ENCODE data around the gene NAALAD2. TPM values are rescaled to one million over a fixed set of nuclear protein-coding genes. Genes with fewer than 3 reads are reported as not detected.
A peak's percentile ranks its signal among the peaks of the same experiment; 100 is the strongest.
"Not testable (repeated sequence)": the region's sequence is repeated elsewhere in the genome, so short reads cannot be mapped to it uniquely, and the experiment has no call there.

The NAALAD2 gene
- polyA plus RNA-seq, 6 donors from 2014 or later: 0.08 to 0.12 (median 0.10) TPM; not detected in 3

DNA sequence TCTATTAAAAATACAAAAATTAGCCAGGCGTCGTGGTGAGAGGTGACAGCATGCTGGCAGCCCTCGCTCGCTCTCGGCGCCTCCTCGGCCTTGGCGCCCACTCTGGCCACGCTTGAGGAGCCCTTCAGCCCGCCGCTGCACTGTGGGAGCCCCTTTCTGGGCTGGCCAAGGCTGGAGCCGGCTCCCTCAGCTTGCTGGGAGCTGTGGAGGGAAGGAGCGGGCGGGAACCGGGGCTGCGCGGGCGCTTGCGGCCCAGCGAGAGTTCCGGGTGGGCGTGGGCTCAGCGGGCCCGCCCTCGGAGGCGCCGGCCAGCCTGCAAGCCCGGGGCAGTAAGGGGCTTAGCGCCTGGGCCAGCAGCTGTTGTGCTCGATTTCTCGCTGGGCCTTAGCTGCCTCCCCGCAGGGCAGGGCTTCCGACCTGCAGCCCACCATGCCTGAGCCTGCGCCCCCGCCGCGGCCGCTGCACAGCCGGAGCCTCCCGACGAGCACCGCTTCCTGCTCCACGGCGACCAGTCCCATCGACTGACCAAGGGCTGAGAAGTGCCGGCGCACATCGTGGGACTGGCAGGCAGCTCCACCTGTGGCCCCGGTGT lies 32.6 kb downstream of the NAALAD2 start:
- not testable (repeated sequence) for H3K36me3 Mint-ChIP-seq; H3K4me3 Mint-ChIP-seq; H3K4me1 Mint-ChIP-seq; DNase-seq; H3K27ac Mint-ChIP-seq; H3K9me3 Mint-ChIP-seq; ATAC-seq (ENCODE audit: low read depth in 2 of 2)
- peaks cover 4 to 16% (median 11%) of the 10 kb centered on the region in 3 donors for H3K27me3 Mint-ChIP-seq

DNA sequence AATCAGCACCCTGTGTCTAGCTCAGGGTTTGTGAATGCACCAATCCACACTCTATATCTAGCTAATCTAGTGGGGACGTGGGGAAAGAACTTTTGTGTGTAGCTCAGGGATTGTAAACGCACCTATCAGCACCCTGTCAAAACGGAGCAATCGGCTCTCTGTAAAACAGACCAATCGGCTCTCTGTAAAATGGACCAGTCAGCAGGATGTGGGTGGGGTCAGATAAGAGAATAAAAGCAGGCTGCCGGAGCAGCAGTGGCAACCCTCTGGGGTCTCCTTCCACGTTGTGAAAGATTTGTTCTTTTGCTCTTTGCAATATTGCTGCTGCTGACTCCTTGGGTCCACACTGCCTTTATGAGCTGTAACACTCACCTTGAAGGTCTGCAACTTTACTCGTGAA lies 33.2 kb downstream of the NAALAD2 start:
- H3K4me3 Mint-ChIP-seq; H3K9me3 Mint-ChIP-seq; ATAC-seq (ENCODE audit: low read depth in 2 of 2); H3K4me1 Mint-ChIP-seq; H3K27ac Mint-ChIP-seq; DNase-seq; H3K36me3 Mint-ChIP-seq: not testable (repeated sequence)
- H3K27me3 Mint-ChIP-seq: peaks cover 4 to 16% (median 11%) of the 10 kb centered on the region in 3 donors

- Mint-ChIP-seq H3K27me3 (peaks cover 4 to 16% (median 11%) of the 10 kb centered on the region in 3 donors), H3K9me3 (peaks cover 0 to 5% (median 2%) of the 10 kb centered on the region in 7 donors), H3K4me3 (no peak overlapping the region), H3K36me3 (no peaks in the 10 kb centered on the region), H3K4me1 (no peaks in the 10 kb centered on the region), H3K27ac (no peak overlapping the region)
- DNase-seq: no peak
- no peak for ATAC-seq (ENCODE audit: low read depth in 2 of 2)
Observed at GRCh38 chr11:90168571-90168970, 34.1 kb downstream of the NAALAD2 start.

DNA sequence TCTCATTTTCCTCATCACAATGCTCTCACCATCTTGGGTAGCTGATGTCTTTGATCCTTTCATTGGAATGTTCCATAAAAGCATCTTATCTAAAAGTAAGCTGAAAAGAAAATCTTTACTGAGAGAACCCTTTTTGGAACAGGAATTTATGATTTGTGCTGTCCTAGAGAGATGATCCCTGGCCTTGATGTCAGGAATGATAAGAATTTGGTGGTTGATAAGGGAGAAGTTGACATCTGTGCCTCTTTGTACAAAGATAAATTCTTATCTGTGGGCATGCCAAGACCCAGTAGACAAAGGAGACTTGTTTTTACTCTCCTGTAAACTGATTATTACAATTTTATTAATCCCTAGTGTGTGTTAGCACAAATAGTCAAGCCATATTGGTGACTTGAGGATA lies 36.9 kb downstream of the NAALAD2 start:
- ATAC-seq (ENCODE audit: low read depth in 2 of 2): no peak
- no peak overlapping the region for H3K4me3 Mint-ChIP-seq
- no peak for DNase-seq
- no peaks in the 10 kb centered on the region for H3K36me3 Mint-ChIP-seq
- no peaks in the 10 kb centered on the region for H3K4me1 Mint-ChIP-seq
- peaks cover 0 to 16% (median 11%) of the 10 kb centered on the region in 3 donors for H3K27me3 Mint-ChIP-seq
- H3K9me3 Mint-ChIP-seq: no peaks in the 10 kb centered on the region
- no peak overlapping the region for H3K27ac Mint-ChIP-seq

GRCh38 chr11:90176069-90176468 lies 41.6 kb downstream of the NAALAD2 start:
- H3K4me3 Mint-ChIP-seq: no peak overlapping the region
- H3K27me3 Mint-ChIP-seq: peaks cover 0 to 9% (median 8%) of the 10 kb centered on the region in 3 donors
- H3K4me1 Mint-ChIP-seq: no peaks in the 10 kb centered on the region
- H3K9me3 Mint-ChIP-seq: no peaks in the 10 kb centered on the region
- H3K27ac Mint-ChIP-seq: peak overlapping the region in 1 of 6 donors; percentile 24
- H3K36me3 Mint-ChIP-seq: no peaks in the 10 kb centered on the region
- ATAC-seq (ENCODE audit: low read depth in 2 of 2): no peak
- DNase-seq: no peak

DNA sequence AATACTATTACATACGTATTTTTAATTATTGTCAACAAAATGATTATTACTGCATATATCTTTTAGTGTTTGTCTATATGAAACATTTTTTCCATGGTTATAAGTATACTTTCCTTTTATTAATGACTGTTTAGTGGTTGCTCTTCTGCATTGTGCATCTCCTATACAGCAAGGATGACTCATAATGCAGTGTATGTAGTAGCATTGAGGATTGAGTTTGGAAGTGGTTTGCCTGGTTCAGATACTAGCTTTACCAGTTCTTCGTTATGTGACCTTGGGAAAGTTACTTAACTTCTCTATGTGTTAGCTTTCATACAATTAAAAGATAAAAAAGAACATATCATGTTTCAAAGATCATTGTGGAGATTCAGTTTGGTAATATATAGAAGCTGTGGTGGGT lies 44.3 kb downstream of the NAALAD2 start:
- ATAC-seq (ENCODE audit: low read depth in 2 of 2): no peak
- H3K9me3 Mint-ChIP-seq: no peaks in the 10 kb centered on the region
- no peaks in the 10 kb centered on the region for H3K27me3 Mint-ChIP-seq
- H3K4me3 Mint-ChIP-seq: no peak overlapping the region
- no peak overlapping the region for H3K27ac Mint-ChIP-seq
- H3K36me3 Mint-ChIP-seq: no peaks in the 10 kb centered on the region
- no peaks in the 10 kb centered on the region for H3K4me1 Mint-ChIP-seq
- no peak for DNase-seq

DNA sequence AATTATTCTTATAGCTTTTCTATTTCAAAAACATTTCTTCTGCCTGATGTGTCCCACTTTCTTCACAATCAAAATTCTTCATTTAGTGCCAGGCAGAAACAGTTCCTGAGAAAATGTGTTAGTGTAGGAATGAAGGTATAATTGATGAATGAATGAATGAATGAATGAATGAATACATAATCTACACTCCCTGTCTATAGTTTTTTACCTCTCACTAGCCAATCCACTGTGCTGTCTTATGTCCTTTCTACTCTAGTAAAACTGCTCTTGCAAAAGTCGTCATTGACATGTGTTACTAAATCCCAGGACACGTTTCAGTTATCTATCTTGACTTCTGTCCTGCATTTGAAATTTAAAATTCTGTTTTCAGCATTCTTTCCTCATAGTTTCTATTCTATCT lies 45.5 kb downstream of the NAALAD2 start:
- no peak overlapping the region for H3K4me3 Mint-ChIP-seq
- H3K27me3 Mint-ChIP-seq: no peaks in the 10 kb centered on the region
- H3K4me1 Mint-ChIP-seq: no peaks in the 10 kb centered on the region
- no peak overlapping the region for H3K27ac Mint-ChIP-seq
- H3K9me3 Mint-ChIP-seq: no peaks in the 10 kb centered on the region
- ATAC-seq (ENCODE audit: low read depth in 2 of 2) (no peak), DNase-seq (no peak)
- no peaks in the 10 kb centered on the region for H3K36me3 Mint-ChIP-seq

DNA sequence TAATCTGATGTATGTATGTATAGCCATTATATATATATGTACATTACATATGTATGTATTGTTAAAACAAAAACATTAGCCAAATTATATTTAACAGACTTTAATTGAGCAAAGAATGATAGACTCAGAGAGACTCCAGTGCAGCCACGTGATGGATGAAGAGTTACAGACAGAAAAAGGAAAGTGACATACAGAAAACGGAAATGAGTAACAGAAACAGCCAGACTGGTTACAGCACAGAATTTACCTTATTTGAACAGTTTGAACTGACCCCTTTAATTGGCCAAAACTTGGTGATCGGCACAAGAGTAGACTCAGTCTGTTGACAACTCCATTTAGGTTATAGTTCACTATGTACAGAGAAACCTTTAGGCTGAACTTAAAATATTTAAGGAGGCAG lies 53.4 kb downstream of the NAALAD2 start:
- H3K27me3 Mint-ChIP-seq: no peaks in the 10 kb centered on the region
- H3K4me1 Mint-ChIP-seq: no peaks in the 10 kb centered on the region
- no peak overlapping the region for H3K27ac Mint-ChIP-seq
- ATAC-seq (ENCODE audit: low read depth in 2 of 2) (no peak), DNase-seq (no peak)
- no peaks in the 10 kb centered on the region for H3K36me3 Mint-ChIP-seq
- H3K4me3 Mint-ChIP-seq: no peak overlapping the region
- H3K9me3 Mint-ChIP-seq: no peaks in the 10 kb centered on the region

- Mint-ChIP-seq H3K4me3 (no peak overlapping the region), H3K27me3 (no peaks in the 10 kb centered on the region), H3K36me3 (no peaks in the 10 kb centered on the region), H3K27ac (no peak overlapping the region), H3K9me3 (no peaks in the 10 kb centered on the region), H3K4me1 (no peaks in the 10 kb centered on the region)
- ATAC-seq (ENCODE audit: low read depth in 2 of 2): no peak
- DNase-seq: no peak
Observed at GRCh38 chr11:90189011-90189410, 54.5 kb downstream of the NAALAD2 start.

- H3K27me3 Mint-ChIP-seq: no peaks in the 10 kb centered on the region
- no peak overlapping the region for H3K4me3 Mint-ChIP-seq
- H3K27ac Mint-ChIP-seq: peak overlapping the region in 1 of 6 donors; percentile 16
- no peaks in the 10 kb centered on the region for H3K4me1 Mint-ChIP-seq
- no peak for ATAC-seq (ENCODE audit: low read depth in 2 of 2)
- no peaks in the 10 kb centered on the region for H3K36me3 Mint-ChIP-seq
- DNase-seq: no peak
- H3K9me3 Mint-ChIP-seq: no peaks in the 10 kb centered on the region
Observed at GRCh38 chr11:90192869-90193582, 58.6 kb downstream of the NAALAD2 start.

DNA sequence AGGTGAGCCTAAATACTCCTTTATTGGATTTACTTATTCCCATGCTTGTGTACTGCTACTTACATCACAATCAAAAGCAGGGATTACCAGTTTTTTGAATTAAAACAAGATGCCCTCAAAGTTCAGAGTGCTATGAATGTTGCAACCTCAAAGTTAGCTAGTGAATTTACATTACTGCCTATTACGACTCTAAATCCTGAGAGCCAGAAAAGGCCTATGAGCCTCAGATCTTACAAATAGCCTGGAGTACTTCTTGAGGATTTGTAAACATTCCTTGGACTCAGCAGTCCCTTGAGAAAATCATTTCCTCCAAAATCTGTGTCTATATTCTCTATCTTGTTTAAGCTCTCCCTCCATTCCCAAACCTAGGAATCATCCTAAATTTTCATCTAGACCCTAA lies 62.9 kb downstream of the NAALAD2 start:
- peaks cover 5 to 13% of the 10 kb centered on the region in 2 donors for H3K36me3 Mint-ChIP-seq
- H3K4me1 Mint-ChIP-seq: no peaks in the 10 kb centered on the region
- H3K9me3 Mint-ChIP-seq: no peaks in the 10 kb centered on the region
- DNase-seq (no peak), ATAC-seq (ENCODE audit: low read depth in 2 of 2) (no peak)
- H3K27me3 Mint-ChIP-seq: no peaks in the 10 kb centered on the region
- no peak overlapping the region for H3K4me3 Mint-ChIP-seq
- no peak overlapping the region for H3K27ac Mint-ChIP-seq

DNA sequence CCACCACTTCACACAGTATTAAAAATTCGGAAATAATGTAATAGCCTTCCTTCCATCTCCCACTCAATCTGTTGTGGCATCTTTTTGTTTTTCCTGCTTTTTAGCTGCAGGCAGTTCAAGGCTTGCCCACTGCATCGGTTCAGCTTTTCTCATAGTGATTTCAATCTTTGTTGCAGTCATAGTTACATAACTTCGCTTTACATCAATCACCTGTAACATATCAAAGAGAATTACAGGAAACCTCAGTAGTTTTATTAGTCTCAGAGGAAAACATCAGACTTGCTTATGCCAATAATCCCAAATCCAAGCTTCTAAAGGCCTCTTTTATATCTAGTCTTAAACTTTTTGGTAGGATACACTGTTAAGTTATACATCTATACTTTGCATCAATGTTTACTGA lies 67.9 kb downstream of the NAALAD2 start:
- H3K4me3 Mint-ChIP-seq: no peak overlapping the region
- no peaks in the 10 kb centered on the region for H3K9me3 Mint-ChIP-seq
- H3K4me1 Mint-ChIP-seq: peaks cover 0 to 4% (median 0%) of the 10 kb centered on the region in 3 donors
- DNase-seq (no peak), ATAC-seq (ENCODE audit: low read depth in 2 of 2) (no peak)
- peaks cover 7 to 19% of the 10 kb centered on the region in 2 donors for H3K36me3 Mint-ChIP-seq
- no peaks in the 10 kb centered on the region for H3K27me3 Mint-ChIP-seq
- peak overlapping the region in 1 of 6 donors; percentile 77 for H3K27ac Mint-ChIP-seq

- Mint-ChIP-seq H3K9me3 (no peaks in the 10 kb centered on the region), H3K27me3 (no peaks in the 10 kb centered on the region), H3K4me1 (peaks cover 0 to 4% (median 0%) of the 10 kb centered on the region in 3 donors), H3K27ac (peak overlapping the region in 2 of 6 donors; percentile 47 to 61), H3K36me3 (peaks cover 7 to 14% of the 10 kb centered on the region in 2 donors), H3K4me3 (no peak overlapping the region)
- DNase-seq (no peak), ATAC-seq (ENCODE audit: low read depth in 2 of 2) (no peak)
Observed at GRCh38 chr11:90204407-90204806, 69.9 kb downstream of the NAALAD2 start.

Data from naive B cell (primary cell).